ENCODE measurements around the gene P2RX5.

- TF ChIP-seq SUZ12 (IDR thresholded peaks at IDR 0.05; ENCODE audit: extremely low read depth, insufficient read depth, insufficient read length) (no peak), YY1 (IDR thresholded peaks at IDR 0.05; ENCODE audit: insufficient read depth, insufficient read length) (no peak), ZNF274 (IDR thresholded peaks at IDR 0.05; ENCODE audit: low read depth, low read length) (no peak)
These were observed 2.1 kb downstream of the P2RX5 start for GRCh38 chr17:3693829-3694231.
